ENCODE results near the gene SLC27A5.

Gene SLC27A5

DNA sequence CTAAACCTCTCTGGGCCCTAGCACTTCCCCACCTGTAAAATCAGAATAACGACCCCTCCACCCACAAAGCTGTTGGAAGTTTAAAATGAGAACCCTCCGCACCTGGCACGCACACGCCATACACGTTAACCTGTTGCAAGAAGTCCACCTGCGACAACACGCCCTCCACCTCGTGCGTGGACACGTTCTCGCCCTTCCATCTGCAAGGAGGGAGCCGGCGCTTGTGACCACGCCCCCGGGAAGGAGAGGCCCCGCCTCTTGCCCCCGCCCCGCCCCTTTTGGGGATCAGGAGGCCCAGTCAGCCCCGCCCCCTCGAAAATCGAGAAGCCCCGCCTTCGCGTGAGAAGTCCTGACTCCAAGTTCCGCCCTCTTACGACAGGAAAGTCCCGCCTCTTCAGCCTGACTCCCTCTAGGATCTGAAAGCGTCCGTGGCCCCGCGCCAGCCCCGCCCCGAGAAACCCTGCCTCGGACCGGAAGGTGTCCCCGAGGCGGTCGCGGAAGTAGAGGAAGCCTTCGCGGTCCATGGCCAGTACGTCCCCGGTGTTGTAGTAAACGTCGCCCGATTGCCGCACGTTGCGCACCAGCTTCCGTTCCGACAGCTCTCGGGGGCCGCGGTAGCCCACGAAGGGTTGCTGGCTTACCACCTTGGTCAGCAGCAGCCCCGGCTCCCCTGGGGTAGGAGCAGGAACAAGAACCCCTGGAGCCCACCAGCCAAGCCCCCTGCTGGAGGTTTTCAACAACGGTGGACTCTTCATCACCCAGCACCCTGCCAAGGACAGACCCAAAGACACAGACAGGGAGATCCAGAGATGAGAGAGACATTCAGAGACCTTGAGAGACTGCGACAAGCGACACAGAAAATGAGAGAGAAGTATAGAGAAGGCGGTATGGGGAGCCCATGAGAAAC lies 12.5 kb downstream of the SLC27A5 start:
- no peaks in the 10 kb centered on the region for H3K36me3 ChIP-seq (ENCODE audit: control insufficient read depth in 2 of 2, insufficient read depth in 1 of 2, low read length in 2 of 2)
- peak overlapping the region; percentile 68 for H3K27ac ChIP-seq (ENCODE audit: extremely low read depth, low read depth, low read length)
- ChIA-PET CTCF (interaction anchor here (0.6 to 4.0 kb wide), 3 partner anchors 15 to 166 kb away, joined by 3 to 26 read pairs (median 3); partner anchors contain the start of gene ZBTB45), POLR2A (interaction anchor here (0.5 to 2.1 kb wide), 7 partner anchors 12 to 1133 kb away, joined by 3 to 14 read pairs (median 4); partner anchors contain the start of genes TRIM28, ZBTB45, ZNF497 and ZSCAN22)
- H3K4me1 ChIP-seq (ENCODE audit: control insufficient read depth, insufficient read depth, low read length) = peaks cover 9% of the 10 kb centered on the region
- H3K9me3 ChIP-seq (ENCODE audit: control insufficient read depth, insufficient read depth, low read depth, low read length) = no peaks in the 10 kb centered on the region
- peak overlapping the region; percentile 38 for H3K4me3 ChIP-seq (ENCODE audit: low read depth, low read length)
- no peak for TF ChIP-seq ZNF747 (tag by site-specific recombination; IDR thresholded peaks at IDR 0.05)
- TF ChIP-seq MEIS1 (CRISPR knock-in tag; IDR thresholded peaks at IDR 0.05; ENCODE audit: borderline replicate concordance) = no peak
- no peak for TF ChIP-seq PRDM2 (tag by site-specific recombination; IDR thresholded peaks at IDR 0.05; ENCODE audit: borderline replicate concordance)
- peak; percentile 71; the same call in 1 of the 2 replicates for TF ChIP-seq REPIN1 (tag by site-specific recombination; IDR thresholded peaks at IDR 0.05; ENCODE audit: low read depth)
- no peak for TF ChIP-seq PRDM1 (tag by site-specific recombination; IDR thresholded peaks at IDR 0.05)
- peak; percentile 71 for TF ChIP-seq ZNF610 (tag by site-specific recombination; IDR thresholded peaks at IDR 0.05; ENCODE audit: borderline replicate concordance)
- 0 out of 2 replicates have a peak, but pooled peaks have one; percentile 17 for TF ChIP-seq ZNF138 (tag by site-specific recombination; IDR thresholded peaks at IDR 0.05; ENCODE audit: borderline replicate concordance)
- TF ChIP-seq ZNF292 (tag by site-specific recombination; IDR thresholded peaks at IDR 0.05; ENCODE audit: borderline replicate concordance, low read depth) = no peak
- TF ChIP-seq TCF7L2 (IDR thresholded peaks at IDR 0.05; ENCODE audit: borderline replicate concordance, low read depth, low read length) = no peak
- no peak for TF ChIP-seq ZNF654 (tag by site-specific recombination; IDR thresholded peaks at IDR 0.05; ENCODE audit: low read depth)
- no peak for TF ChIP-seq SALL2 (tag by site-specific recombination; IDR thresholded peaks at IDR 0.05; ENCODE audit: borderline replicate concordance)
- peak; percentile 92 for TF ChIP-seq ZNF660 (tag by site-specific recombination; IDR thresholded peaks at IDR 0.05)
- no peak for TF ChIP-seq ZNF776 (tag by site-specific recombination; IDR thresholded peaks at IDR 0.05; ENCODE audit: borderline replicate concordance)
- no peak for TF ChIP-seq ZNF175 (tag by site-specific recombination; IDR thresholded peaks at IDR 0.05)
- no peak for TF ChIP-seq ZNF155 (tag by site-specific recombination; IDR thresholded peaks at IDR 0.05)
- peak; percentile 78 for TF ChIP-seq ZNF692 (tag by site-specific recombination; IDR thresholded peaks at IDR 0.05)
- TF ChIP-seq, protein P1, sequence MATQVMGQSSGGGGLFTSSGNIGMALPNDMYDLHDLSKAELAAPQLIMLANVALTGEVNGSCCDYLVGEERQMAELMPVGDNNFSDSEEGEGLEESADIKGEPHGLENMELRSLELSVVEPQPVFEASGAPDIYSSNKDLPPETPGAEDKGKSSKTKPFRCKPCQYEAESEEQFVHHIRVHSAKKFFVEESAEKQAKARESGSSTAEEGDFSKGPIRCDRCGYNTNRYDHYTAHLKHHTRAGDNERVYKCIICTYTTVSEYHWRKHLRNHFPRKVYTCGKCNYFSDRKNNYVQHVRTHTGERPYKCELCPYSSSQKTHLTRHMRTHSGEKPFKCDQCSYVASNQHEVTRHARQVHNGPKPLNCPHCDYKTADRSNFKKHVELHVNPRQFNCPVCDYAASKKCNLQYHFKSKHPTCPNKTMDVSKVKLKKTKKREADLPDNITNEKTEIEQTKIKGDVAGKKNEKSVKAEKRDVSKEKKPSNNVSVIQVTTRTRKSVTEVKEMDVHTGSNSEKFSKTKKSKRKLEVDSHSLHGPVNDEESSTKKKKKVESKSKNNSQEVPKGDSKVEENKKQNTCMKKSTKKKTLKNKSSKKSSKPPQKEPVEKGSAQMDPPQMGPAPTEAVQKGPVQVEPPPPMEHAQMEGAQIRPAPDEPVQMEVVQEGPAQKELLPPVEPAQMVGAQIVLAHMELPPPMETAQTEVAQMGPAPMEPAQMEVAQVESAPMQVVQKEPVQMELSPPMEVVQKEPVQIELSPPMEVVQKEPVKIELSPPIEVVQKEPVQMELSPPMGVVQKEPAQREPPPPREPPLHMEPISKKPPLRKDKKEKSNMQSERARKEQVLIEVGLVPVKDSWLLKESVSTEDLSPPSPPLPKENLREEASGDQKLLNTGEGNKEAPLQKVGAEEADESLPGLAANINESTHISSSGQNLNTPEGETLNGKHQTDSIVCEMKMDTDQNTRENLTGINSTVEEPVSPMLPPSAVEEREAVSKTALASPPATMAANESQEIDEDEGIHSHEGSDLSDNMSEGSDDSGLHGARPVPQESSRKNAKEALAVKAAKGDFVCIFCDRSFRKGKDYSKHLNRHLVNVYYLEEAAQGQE (tag by site-specific recombination; IDR thresholded peaks at IDR 0.05) = peak; percentile 79
- TF ChIP-seq, protein P2, sequence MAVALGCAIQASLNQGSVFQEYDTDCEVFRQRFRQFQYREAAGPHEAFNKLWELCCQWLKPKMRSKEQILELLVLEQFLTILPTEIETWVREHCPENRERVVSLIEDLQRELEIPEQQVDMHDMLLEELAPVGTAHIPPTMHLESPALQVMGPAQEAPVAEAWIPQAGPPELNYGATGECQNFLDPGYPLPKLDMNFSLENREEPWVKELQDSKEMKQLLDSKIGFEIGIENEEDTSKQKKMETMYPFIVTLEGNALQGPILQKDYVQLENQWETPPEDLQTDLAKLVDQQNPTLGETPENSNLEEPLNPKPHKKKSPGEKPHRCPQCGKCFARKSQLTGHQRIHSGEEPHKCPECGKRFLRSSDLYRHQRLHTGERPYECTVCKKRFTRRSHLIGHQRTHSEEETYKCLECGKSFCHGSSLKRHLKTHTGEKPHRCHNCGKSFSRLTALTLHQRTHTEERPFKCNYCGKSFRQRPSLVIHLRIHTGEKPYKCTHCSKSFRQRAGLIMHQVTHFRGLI (tag by site-specific recombination; IDR thresholded peaks at IDR 0.05) = 0 out of 2 replicates have a peak, but pooled peaks have one; percentile 17
- no peak for TF ChIP-seq ZFP41 (tag by site-specific recombination; IDR thresholded peaks at IDR 0.05; ENCODE audit: borderline replicate concordance)
- TF ChIP-seq, protein P3, sequence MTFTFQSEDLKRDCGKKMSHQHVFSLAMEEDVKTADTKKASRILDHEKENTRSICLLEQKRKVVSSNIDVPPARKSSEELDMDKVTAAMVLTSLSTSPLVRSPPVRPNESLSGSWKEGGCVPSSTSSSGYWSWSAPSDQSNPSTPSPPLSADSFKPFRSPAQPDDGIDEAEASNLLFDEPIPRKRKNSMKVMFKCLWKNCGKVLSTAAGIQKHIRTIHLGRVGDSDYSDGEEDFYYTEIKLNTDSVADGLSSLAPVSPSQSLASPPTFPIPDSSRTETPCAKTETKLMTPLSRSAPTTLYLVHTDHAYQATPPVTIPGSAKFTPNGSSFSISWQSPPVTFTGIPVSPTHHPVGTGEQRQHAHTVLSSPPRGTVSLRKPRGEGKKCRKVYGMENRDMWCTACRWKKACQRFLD (tag by site-specific recombination; IDR thresholded peaks at IDR 0.05) = no peak
- TF ChIP-seq ZNF837 (tag by site-specific recombination; IDR thresholded peaks at IDR 0.05) = no peak
- TF ChIP-seq ZNF133 (tag by site-specific recombination; IDR thresholded peaks at IDR 0.05) = no peak
